NCI-H1930 (cell line): ENCODE results near the gene PBX3.
"Not testable (repeated sequence)": the region's sequence is repeated elsewhere in the genome, so short reads cannot be mapped to it uniquely, and the experiment has no call there.

Source experiments
- DNase-seq, 2 experiments: peaks; one replicate each; lab custom pipeline; 2025; lab: John Stamatoyannopoulos, UW

PBX3 gene

DNA sequence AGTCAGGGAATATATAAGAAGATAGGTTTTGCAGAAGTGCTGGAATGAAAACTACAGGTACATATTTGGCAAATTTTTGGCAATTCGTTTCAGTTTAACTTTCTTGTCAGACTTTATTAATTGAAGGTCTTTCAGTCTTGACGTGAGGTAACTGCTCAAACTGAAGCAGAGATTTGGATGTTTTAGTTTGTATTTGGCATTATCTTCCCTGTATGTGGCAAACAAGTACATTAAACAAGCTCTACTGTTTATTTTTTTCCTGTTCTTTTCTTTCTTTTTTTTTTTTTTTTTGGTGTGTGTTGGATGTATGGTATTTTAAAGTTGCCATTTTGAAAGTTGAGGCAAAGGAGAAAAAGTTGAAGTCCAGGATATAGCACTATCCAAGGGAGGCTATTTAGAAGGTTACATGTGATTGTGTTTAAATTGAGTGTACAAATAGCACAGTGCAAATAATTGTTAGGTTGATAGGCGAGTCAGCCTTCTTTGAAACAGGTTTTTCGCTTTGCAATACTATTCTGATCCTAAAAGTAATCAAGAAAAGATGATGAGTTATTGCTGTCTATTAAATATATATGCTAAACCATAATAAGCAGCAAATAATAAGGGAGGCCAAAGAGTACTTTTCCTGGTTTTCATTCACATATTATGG is 2.2 kb downstream of the PBX3 start:
- no peak for DNase-seq

DNA sequence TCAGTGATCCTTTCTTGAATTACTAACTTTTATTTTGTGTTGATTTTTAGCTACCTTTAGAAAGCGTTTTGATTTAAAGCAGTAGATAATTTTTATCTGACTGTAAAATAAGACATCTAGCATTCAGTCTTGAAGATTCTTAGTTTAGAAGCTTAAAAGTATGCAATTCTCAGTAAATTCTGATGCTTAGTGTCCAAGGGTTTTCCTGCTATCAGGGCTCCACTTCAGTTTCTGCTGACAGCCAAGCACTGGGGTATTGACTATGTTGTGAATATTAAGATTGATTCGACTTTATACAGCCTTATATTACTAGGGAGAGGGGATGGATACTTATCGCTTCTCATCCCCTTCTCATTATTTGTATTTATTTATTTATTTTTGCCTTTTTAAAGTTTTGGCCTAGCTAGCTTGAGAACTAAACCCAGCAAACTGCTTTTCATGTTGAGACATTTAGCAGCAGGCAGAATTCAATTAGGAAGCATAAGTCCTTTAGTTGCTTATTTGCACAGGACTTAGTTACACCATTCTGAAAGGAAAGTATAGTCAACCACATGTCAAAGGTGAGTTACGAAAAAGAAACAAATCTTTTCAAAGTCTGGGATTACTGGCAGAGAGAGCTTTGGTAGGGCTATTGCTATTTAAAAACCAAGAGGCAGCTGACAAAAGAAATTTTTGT is 2.9 kb downstream of the PBX3 start:
- DNase-seq: no peak

DNA sequence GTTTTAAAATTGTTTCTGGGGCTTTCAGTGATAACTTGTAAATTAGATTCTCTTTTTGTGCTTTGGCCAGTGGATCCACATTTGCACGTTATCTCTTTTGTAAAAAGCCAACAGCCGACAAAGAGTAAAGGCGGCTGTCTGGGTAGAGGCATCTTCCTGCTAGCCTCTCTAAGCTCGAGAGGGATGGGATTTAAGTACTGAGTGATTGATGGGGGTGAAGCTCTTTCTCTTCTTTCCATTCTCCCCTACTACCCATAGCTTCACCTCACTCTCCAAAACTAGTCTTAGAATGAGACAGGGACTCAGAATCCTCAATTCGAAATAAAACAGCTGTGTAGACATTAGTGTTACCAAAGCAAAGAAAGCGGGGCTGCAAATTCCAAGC is 3.4 kb downstream of the PBX3 start:
- no peak for DNase-seq

DNA sequence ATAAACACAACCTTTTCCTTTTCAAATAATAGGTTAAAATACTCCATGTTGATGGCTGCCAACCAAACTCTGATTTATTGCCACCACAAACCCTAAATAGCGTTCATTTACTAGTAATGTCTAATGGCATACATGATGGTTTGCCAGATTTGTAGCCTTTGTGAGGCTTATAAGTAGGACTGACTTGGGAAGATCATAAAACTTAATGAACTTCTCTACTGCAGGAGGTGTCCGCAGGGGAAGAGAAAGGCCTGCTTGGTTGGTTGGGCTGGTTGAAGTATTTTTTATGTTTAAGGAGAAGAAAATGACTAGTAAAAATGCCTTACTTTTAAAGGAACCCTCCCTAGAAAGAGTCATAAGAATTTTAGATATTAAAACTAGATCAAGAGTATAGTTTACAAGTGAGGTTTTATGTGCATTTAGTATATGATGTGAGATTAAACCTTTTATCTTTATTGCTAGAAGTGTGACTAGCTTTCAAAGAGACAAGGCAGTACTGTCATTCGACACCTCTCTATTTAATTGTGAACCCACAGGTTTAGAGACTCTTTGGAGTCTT is 5.0 kb downstream of the PBX3 start:
- DNase-seq: no peak

DNA sequence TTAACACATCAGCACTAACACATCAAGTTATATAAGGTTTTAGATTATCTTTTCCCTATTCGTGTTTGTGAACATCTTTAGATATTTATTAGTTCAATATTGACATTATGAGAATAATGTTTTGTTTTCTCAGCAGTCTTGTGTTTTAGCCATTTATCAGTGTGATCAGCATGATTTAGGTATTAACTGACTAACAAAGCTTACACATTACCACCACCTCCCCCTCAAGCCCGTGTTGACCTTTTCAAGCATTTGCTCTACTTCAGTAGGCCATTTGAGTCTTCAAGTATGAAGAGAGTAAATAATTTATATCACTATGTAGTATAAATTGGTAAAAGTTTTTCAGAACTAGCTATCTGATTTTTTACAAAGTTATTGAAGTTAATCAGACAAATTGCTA is 6.9 kb downstream of the PBX3 start:
- no peak for DNase-seq

DNA sequence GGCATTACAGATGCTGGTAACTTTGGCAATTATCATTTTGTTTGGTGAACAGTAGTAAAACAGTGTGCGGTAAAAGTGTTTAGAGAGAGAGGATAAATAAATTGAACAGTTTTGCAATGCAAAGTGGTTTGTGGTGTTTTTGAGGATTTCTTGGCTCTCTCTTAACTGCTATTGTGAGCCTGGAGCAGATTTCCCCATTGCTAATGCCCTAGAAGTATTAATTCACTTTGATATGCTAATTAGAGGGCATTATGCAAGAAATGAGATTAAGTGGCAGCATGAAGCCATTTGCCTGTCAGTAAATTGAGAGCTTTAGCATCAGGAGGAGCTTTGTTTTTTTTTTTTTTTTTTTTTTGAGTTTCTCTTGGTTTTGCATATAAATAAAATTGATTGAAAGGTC is 8.2 kb downstream of the PBX3 start:
- DNase-seq: no peak

DNA sequence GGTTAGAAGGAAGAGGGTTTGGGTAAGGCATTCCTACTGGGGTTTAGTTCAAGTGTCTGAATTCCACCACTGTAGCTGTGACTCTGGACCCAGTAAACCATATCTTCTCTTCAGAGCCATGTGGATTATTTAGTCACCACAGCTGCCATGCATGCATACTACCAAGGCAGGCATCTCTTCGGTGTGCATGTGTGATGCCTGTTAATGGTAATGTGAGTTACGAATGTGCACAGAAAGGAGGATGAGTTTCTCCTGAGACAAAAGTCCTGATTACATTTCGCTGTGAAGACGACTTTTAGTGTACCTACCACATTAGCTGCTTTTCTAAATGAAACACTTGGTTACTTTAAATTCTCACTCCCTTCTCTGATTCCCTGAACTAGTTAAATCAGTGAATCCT is 9.3 kb downstream of the PBX3 start:
- DNase-seq: no peak

DNA sequence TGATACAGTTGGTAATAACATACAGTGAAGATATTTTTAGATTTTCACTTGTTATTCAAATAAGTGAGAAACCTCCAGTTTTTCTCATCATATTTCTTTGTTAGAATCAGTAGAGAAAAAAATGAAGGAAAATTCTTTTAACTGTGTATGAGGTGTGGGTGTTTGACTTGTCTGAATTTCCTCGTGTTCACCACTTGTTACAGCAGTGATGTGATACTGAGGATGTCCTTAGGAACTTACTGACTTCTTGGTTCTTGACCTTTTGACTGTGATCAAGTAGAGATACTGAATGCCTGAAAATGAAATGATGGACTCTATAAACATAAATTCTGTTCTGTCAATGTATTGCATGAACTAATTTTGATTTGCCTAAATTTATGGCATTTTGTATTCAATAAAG is 10.7 kb downstream of the PBX3 start:
- DNase-seq: no peak

DNA sequence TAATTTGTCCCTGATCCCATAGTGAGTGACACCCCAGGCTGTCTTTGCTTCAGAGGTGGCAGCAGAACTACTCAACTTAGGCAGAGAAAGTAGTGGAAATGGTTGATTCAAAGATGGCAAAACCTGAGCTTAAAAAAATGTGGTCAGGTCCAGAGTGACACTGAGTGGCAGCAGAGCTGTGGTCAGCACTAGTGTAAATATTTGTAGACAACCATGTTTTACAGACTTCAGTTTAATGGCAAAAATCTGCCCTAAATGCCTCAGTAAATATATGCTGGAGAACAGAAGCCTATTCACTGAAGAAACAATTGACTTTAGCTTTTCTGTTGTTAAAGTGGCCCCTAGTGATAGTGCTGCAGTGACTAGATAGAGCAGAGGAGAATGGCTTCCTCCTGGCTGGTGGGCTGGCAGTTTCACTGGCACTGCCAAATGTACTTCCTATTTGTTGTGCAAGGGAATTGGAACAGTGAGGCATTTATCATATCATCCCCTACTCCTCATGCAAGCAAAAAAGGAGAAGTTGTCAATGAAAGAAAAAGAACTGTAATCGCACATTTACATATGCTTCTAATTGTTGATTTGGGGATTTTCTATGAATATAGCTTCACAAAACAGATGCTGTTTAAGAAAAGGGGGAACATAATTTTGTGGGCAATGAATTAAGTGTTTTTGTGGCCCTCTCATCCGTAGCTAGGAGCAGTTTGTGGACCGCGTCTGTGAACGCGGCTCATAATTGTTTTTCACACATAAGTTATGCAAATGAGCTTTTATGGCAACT is 12.0 kb downstream of the PBX3 start:
- no peak for DNase-seq

DNA sequence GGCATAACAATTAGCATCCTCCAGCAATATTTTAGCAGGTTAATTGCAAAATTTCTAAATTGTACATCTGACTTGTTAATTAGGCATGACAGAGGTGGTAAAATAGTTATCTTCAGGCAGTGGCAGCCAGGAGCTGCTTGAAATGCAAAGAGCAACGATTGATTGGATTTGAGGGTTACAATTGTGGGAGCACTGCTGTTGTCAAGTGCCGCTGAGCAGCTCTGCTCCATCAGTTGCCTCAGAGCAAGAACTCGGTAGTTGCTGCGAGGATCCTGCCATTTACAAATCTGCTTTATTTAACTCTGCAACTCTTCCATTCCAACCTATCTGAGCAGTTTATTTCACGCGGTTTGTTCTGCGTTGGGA is 12.6 kb downstream of the PBX3 start:
- DNase-seq: no peak

DNA sequence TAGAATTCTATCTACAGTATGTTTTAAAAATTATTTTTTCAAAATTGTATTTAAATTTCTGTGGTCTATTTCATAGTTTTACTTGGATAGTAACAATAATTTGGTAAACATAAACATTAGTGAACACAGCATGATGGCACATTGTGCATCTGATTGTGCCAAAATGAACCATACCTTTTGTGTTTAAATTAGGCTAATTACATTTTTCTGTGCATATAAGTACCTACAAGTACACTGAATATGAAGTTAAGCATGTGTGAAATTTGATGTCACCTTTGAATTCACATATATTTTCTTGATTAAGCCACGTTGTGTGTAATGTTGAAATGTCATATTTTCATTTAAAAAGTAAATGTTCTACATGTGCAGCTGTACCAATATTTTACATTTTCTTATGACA is 13.4 kb downstream of the PBX3 start:
- no peak for DNase-seq

DNA sequence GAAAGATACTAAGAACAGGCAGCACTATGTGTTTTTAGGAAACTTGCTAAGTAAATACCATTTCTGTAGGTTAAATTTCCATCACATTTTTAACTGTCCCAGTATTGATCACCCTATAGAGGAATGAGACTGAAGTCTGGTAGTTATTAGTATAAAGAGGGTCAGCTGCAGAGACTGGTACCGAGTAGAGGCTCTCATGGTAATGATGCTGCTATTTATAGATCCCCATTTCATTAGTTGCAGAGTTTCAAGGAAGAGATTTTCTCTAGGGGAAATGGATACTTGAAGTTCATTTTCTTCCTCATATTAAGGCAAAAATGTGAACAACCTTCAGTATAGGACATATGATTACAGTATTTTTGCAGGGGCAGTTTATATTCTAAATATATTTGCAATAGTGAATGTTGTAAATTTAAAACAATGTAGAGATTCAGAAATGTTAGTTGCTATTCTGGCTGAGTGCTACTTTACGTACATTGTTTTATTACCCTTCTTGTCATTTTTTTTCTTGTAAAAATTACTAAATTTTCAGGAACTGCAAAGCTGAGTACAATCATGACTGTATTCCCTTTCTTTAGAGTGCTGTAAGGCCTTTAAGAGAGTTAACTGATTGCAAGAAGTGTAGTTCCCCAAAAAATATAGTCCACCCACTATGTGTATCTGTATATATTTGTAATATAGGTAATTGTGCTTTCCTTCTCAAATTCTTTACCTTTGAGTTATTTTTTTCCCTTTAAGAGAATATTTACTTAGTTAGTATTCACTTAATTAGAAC is 14.7 kb downstream of the PBX3 start:
- DNase-seq: no peak

DNA sequence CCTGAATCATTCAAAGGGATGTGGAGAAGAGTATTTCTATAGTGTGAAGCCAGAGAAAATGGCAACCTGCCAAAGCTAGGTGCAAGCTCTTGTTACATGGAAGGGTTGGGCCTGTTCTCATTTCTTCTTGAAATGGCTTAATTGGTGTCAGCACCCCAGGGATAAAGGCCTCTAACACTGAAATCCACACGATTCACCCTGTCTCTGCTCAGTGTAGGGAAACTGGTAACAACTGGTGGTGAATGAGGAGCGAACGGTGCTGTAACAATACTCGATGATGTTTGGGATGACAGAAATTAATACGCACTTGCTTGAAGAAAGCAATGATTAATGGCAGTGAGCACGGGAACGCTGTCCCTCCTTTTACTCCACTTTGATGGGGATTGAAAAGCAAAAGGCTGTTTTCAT is 16.2 kb downstream of the PBX3 start:
- peak; percentile 97 to 98 for DNase-seq

DNA sequence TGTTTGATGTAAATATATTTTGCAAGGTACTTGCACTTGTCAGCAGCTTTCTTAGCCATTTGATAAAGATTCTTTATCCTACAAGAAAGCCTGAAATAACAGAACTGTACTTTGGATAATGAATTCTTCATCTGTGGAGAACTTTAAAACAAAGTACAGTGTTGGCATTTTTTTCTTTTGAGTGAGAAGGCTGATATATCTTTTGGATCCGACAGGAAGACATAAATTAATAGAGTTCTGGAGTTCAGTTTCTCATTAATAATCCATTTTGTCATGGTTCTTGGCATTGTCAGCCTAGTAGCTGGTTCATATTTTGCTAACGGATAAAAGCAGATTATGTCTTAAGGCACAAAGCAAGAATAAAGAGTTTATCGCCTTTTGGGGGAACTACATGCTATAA is 17.0 kb downstream of the PBX3 start:
- DNase-seq: no peak

DNA sequence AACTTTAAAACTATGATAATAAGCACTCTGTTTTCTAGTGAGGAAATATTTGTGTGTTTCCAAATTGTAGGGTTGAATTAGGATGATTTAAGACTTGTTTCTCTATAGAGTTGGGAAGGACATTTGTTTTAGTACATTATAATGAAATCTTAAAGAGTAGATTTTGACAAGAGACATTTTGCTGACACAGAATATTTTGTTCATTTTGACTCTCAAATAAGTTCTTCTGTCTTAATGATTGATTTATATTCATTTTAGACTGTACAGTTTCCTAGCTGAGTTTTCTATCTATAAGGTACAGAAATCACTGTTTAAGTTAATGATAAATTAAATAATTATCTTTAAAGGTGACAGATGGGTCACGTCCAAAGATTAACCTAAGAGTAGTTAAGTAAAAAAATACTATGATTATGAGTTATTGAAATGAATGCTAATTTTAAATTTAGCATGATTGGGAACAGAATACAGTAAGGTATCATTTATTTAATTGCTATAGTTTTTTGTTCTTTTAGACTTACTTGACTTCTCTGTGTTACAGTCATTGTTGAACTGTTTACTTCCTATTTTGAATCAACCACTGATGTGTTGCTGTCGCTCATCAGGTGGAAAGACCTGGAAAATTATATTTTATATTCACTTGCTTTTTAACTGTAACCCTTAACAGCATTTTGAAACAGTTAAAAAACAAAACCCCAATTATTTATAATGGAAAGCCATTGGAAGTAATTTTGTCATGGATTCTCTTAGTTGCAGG is 19.5 kb downstream of the PBX3 start:
- DNase-seq: no peak

DNA sequence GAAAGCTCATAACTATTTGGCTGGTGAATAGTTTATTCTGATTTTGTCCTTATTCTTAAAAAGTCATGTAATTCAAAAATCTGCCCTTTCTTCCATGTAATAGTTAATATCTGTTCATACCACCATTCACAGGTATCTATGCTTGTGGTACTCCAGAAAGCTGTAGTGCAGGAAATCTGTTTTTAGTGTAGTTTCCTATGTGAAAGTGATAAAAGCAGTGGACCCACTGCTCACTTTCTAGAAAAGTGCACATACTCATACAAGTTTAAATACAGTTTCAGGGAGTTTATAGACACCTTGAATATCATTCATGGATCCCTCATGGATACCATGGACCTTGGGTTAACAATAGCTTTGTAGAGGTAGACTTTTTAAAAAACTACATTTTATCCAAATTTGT is 20.2 kb downstream of the PBX3 start:
- DNase-seq: no peak

DNA sequence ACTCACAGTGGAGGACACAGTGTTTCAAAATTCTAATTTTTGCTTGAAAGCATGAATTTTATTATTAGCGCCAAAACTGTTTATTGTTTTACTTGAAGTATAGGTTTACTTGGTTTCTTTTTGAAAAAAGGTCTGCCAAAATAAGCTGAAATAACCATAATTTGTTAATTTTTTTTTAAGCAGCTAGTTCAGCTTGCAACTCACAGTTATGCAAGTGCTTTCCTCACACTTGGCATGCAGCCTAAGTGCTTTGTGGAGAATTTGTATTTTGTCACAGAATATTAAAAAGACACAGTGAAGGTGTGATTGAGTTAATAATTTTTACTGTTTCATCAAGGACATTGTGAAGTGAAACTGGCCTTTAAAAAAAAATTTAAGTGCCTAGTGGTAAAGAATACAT is 21.6 kb downstream of the PBX3 start:
- DNase-seq: no peak

DNA sequence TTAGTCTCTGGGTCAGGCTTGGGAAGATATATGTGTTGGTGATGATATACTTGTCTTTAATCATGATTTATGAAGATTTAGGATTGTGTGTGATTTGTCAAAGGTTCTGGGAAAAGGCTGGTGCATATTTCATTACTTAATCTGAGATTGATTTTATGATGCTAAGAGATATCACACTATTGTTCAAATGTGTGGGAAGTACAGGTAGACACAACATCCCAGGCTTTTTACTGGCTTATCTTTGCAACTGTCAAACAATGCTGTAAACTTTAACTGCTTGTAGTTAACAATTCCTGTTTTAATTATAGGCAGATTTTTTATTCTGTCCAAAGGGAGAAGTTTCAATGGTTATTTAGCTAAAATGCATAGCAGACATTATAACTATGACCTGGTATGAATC is 23.9 kb downstream of the PBX3 start:
- no peak for DNase-seq

DNA sequence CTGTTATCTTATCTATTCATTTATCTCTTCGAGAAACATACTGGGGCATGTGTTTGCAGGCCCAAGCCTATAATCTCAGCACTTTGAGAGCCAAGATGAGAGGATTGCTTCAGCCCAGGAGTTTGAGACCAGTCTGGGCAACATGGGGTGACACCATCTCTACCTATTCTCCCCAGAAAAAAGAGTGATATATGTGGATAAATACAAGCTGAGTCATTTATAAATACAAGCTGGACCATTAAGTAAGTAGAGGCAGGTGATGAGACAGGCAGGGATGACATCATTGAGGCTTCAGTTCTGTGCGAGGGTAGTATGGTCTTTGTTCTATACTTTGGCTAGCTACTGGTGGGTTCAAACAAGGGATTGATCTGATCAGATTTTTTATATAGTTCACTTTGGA is 25.6 kb downstream of the PBX3 start:
- no peak for DNase-seq

DNA sequence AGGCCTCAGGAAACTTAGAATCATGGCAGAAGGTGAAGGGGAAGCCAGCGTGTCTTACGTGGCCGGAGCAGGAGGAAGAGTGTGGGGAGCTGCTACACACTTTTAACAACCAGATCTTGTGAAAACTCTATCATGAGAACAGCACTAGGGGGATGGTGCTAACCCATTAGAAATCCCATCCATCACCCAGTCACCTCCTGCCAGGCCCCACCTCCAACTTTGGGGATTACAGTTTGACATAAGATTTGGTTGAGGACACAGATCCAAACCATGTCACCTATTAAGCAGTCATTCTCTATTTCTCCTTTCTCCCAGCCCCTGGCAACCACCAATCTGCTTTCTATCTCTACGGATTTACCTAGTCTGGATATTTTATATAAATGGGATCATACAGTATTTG is 26.9 kb downstream of the PBX3 start:
- no peak for DNase-seq

DNA sequence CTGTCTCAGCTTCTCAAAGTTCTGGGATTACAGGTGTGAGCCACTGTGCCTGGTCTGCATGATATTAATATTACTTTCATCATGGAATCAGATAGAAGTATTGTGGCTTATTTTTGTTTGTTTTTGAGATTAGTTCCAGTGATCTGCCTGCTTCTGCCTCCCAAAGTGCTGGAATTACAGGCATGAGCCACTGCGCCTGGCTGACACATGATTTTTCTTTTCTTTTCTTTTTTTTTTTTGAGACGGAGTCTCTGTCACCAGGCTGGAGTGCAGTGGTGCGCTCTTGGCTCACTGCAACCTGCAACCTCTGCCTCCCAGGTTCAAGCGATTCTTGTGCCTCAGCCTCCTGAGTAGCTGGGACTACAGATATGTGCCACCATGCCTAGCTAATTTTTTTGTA is 29.6 kb downstream of the PBX3 start:
- not testable (repeated sequence) for DNase-seq
